OCI-LY3 (cell line): Measurements from ENCODE around the gene FBXO36.

Experiments used
- H2AFZ ChIP-seq: fragments of 200-600, 300-600 bp; shearing (Covaris generic); 2 replicates; pipeline ENCODE4 v1.6.0; 2014; ENCODE audit warnings: antibody characterized with exemption, low read depth, low read length
- H3K27ac ChIP-seq: fragments of 200-600, 300-600 bp; sonication (generic); 2 replicates; pipeline ENCODE4 v1.5.1; 2014; ENCODE audit warnings: mild to moderate bottlenecking, low read length, moderate library complexity, mixed read lengths
- H3K27me3 ChIP-seq: fragments of 200-600, 300-600 bp; sonication (generic); 2 replicates; pipeline ENCODE4 v1.6.1; 2014; ENCODE audit warnings: low read depth, low read length, mixed read lengths
- H3K36me3 ChIP-seq: fragments of 200-600, 300-600 bp; sonication (generic); replicated peaks from 2 replicates; pipeline ENCODE3; 2014; ENCODE audit warnings: low read depth, low read length, mixed read lengths
- H3K4me1 ChIP-seq: fragments of 300-600, 200-600 bp; sonication (generic); 2 replicates; pipeline ENCODE4 v1.6.1; 2014; ENCODE audit warnings: low read length, mixed read lengths
- H3K4me2 ChIP-seq: fragments of 200-600, 300-600 bp; sonication (generic); 2 replicates; pipeline ENCODE4 v1.6.1; 2014; ENCODE audit warnings: low read length, mixed read lengths
- H3K4me3 ChIP-seq: fragments of 300-600, 200-600 bp; sonication (generic); 2 replicates; pipeline ENCODE4 v1.5.1; 2014; ENCODE audit warnings: antibody characterized with exemption, mild to moderate bottlenecking, low read length, moderate library complexity
- H3K79me2 ChIP-seq: fragments of 300-600, 200-600 bp; shearing (Covaris generic); 2 replicates; pipeline ENCODE4 v1.6.1; 2014; ENCODE audit warnings: mild to moderate bottlenecking, low read length, mixed read lengths
- H3K9ac ChIP-seq: fragments of 300-600, 200-600 bp; shearing (Covaris generic); 2 replicates; pipeline ENCODE4 v1.6.0; 2014; ENCODE audit warnings: mild to moderate bottlenecking, low read length, moderate library complexity
- H3K9me3 ChIP-seq: fragments of 200-600, 300-600 bp; shearing (Covaris generic); 2 replicates; pipeline ENCODE4 v1.6.1; 2014; ENCODE audit warnings: low read length, mixed read lengths; ENCODE audit not compliant: insufficient read depth
- H4K20me1 ChIP-seq: fragments of 200-600, 300-600 bp; sonication (generic); 2 replicates; pipeline ENCODE4 v1.6.1; 2016; ENCODE audit warnings: low read length, mixed read lengths; ENCODE audit not compliant: insufficient read depth
- EZH2phosphoT487 ChIP-seq: fragments of 200-600 bp; shearing (Covaris generic); IDR thresholded peaks from 2 replicates; pipeline ENCODE4 v1.6.1; 2018; ENCODE audit warnings: antibody characterized with exemption, mixed run types, low read depth
- TF ChIP-seq, protein P1 (sequence below): fragments of 200-600, 300-600 bp; sonication (generic); IDR thresholded peaks from 2 replicates; pipeline ENCODE4 v1.5.1; 2014; ENCODE audit warnings: antibody characterized with exemption, low read length, low read depth

FBXO36 gene

GRCh38 chr2:230019742-230020141, 97.4 kb downstream of the FBXO36 start:
- no peaks in the 10 kb centered on the region for H3K36me3 ChIP-seq
- no peak overlapping the region for H3K27ac ChIP-seq
- no peaks in the 10 kb centered on the region for H4K20me1 ChIP-seq
- H3K4me3 ChIP-seq, result no peak overlapping the region
- no peaks in the 10 kb centered on the region for H3K4me1 ChIP-seq
- no peak overlapping the region for H3K9ac ChIP-seq
- no peaks in the 10 kb centered on the region for H3K9me3 ChIP-seq
- no peak for TF ChIP-seq EZH2phosphoT487
- TF ChIP-seq, protein P1, sequence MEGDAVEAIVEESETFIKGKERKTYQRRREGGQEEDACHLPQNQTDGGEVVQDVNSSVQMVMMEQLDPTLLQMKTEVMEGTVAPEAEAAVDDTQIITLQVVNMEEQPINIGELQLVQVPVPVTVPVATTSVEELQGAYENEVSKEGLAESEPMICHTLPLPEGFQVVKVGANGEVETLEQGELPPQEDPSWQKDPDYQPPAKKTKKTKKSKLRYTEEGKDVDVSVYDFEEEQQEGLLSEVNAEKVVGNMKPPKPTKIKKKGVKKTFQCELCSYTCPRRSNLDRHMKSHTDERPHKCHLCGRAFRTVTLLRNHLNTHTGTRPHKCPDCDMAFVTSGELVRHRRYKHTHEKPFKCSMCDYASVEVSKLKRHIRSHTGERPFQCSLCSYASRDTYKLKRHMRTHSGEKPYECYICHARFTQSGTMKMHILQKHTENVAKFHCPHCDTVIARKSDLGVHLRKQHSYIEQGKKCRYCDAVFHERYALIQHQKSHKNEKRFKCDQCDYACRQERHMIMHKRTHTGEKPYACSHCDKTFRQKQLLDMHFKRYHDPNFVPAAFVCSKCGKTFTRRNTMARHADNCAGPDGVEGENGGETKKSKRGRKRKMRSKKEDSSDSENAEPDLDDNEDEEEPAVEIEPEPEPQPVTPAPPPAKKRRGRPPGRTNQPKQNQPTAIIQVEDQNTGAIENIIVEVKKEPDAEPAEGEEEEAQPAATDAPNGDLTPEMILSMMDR, result no peak
- no peaks in the 10 kb centered on the region for H3K27me3 ChIP-seq
- H3K4me2 ChIP-seq, result no peak overlapping the region
- no peaks in the 10 kb centered on the region for H3K79me2 ChIP-seq
- no peak overlapping the region for H2AFZ ChIP-seq

DNA sequence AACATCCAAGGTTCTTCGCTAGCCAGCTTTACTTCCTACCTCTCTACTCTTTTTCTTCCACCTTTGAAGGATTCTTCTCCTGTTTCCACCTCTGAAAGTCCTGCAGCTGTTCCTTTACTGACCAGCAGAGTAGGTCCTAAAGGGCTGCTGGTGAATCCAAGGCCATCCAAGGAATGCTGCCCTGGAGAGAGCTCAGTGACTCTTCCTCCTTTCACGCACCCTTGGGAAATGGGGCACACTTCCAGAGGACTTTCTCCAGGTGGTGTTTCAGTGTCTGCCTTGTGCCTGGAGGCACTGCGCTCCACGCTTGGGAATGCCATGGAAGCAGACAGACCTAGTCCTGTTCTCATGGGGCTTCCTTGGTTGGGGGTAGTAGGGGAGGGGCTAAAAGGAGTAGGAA, 101.0 kb downstream of the FBXO36 start:
- H3K27ac ChIP-seq, result no peak overlapping the region
- H3K9ac ChIP-seq, result no peak overlapping the region
- no peaks in the 10 kb centered on the region for H3K36me3 ChIP-seq
- no peak overlapping the region for H2AFZ ChIP-seq
- no peaks in the 10 kb centered on the region for H4K20me1 ChIP-seq
- H3K4me3 ChIP-seq, result no peak overlapping the region
- no peak overlapping the region for H3K4me2 ChIP-seq
- H3K9me3 ChIP-seq, result no peaks in the 10 kb centered on the region
- H3K27me3 ChIP-seq, result no peaks in the 10 kb centered on the region
- TF ChIP-seq EZH2phosphoT487, result no peak
- TF ChIP-seq, protein P1, result no peak
- H3K79me2 ChIP-seq, result no peaks in the 10 kb centered on the region
- no peaks in the 10 kb centered on the region for H3K4me1 ChIP-seq

- Histone ChIP-seq H3K9ac (no peak overlapping the region), H3K4me3 (no peak overlapping the region), H4K20me1 (no peaks in the 10 kb centered on the region), H3K9me3 (no peaks in the 10 kb centered on the region), H3K27me3 (peaks cover 3% of the 10 kb centered on the region; the same call in 1 of the 2 replicates), H3K79me2 (no peaks in the 10 kb centered on the region), H3K27ac (no peak overlapping the region), H2AFZ (no peak overlapping the region), H3K4me1 (no peaks in the 10 kb centered on the region), H3K36me3 (no peaks in the 10 kb centered on the region), H3K4me2 (no peak overlapping the region)
- no peak for TF ChIP-seq EZH2phosphoT487
- TF ChIP-seq, protein P1, result no peak
Observed at GRCh38 chr2:230042195-230042594, 119.9 kb downstream of the FBXO36 start.

- TF ChIP-seq, protein P1, result no peak
- TF ChIP-seq EZH2phosphoT487, result no peak
- H2AFZ ChIP-seq, result no peak overlapping the region
Observed at GRCh38 chr2:230043025-230043424, 120.7 kb downstream of the FBXO36 start.

More at GRCh38 chr2:230043025-230043424, 120.7 kb downstream of the FBXO36 start:
- Histone ChIP-seq H3K79me2 (no peaks in the 10 kb centered on the region), H3K9ac (no peak overlapping the region), H4K20me1 (no peaks in the 10 kb centered on the region), H3K36me3 (no peaks in the 10 kb centered on the region), H3K4me1 (no peaks in the 10 kb centered on the region), H3K27ac (no peak overlapping the region), H3K9me3 (no peaks in the 10 kb centered on the region), H3K4me3 (no peak overlapping the region), H3K4me2 (no peak overlapping the region), H3K27me3 (peaks cover 3% of the 10 kb centered on the region; the same call in 1 of the 2 replicates)
